Naive thymus-derived CD4-positive, alpha-beta T cell (primary cell): Measurements from ENCODE around the gene ECHDC1. TPM values are rescaled to one million over a fixed set of nuclear protein-coding genes. Genes with fewer than 3 reads are reported as not detected.

Experiments used
- ATAC-seq: fragments of 150-1000 bp; cut with Tn5 transposase; 2 replicates; pipeline ENCODE4 v1.10.0; 2021; ENCODE audit warnings: mild to moderate bottlenecking, moderate library complexity
- CTCF ChIA-PET: fragments of 350-600 bp; sonication (Branson Sonifier 250); formaldehyde crosslinking; loops from one replicate; lab custom pipeline; 2021; ENCODE audit warnings: antibody characterized with exemption; lab: Charles Lee
- POLR2A ChIA-PET: fragments of 350-600 bp; sonication (Branson Sonifier 250); formaldehyde crosslinking; loops from one replicate; lab custom pipeline; 2021; ENCODE audit warnings: antibody characterized with exemption, inconsistent platforms; lab: Charles Lee
- DNase-seq, 9 donors: peaks; one replicate each; pipeline versions ENCODE4 v3.0.0 to v3.0.0-alpha.2; 2020 to 2022; ENCODE audit warnings: mixed read lengths in 1 of 9
- H3K27ac ChIP-seq: one replicate; pipeline ENCODE4 v1.7.0; 2013; ENCODE audit warnings: mild to moderate bottlenecking, low read depth, low read length, moderate library complexity
- H3K27me3 ChIP-seq, 2 donors: one replicate each; pipeline ENCODE4 v1.7.0; 2013; ENCODE audit warnings: low read length in 2 of 2, mild to moderate bottlenecking in 2 of 2, moderate library complexity in 2 of 2; ENCODE audit not compliant: control insufficient read depth in 2 of 2, insufficient read depth in 2 of 2
- H3K36me3 ChIP-seq, 3 experiments: 1 replicate in 2 of 3; 2 replicates in 1 of 3; pipeline ENCODE4 v1.7.0; 2013; ENCODE audit warnings: low read length in 3 of 3, mild to moderate bottlenecking in 3 of 3, moderate library complexity in 1 of 3; ENCODE audit not compliant: insufficient read depth in 3 of 3, control insufficient read depth in 2 of 3
- H3K4me1 ChIP-seq, 2 donors: one replicate each; pipeline ENCODE4 v1.7.0; 2013; ENCODE audit warnings: low read length in 2 of 2, mild to moderate bottlenecking in 2 of 2, moderate library complexity in 1 of 2; ENCODE audit not compliant: control insufficient read depth in 2 of 2, insufficient read depth in 2 of 2
- H3K4me3 ChIP-seq: 2 replicates; pipeline ENCODE4 v1.7.0; 2013; ENCODE audit warnings: mild to moderate bottlenecking, low read length
- H3K9me3 ChIP-seq, 3 experiments: 1 replicate in 2 of 3; 2 replicates in 1 of 3; pipeline ENCODE4 v1.7.0; 2013; ENCODE audit warnings: low read length in 3 of 3; ENCODE audit not compliant: control insufficient read depth in 2 of 3
- H3K27ac Mint-ChIP-seq, 9 donors: one replicate each; pipeline ENCODE4 v1.8.0; 2020 to 2022; ENCODE audit warnings: mixed read lengths in 9 of 9, mild to moderate bottlenecking in 8 of 9, moderate library complexity in 5 of 9, inconsistent platforms in 2 of 9
- H3K27me3 Mint-ChIP-seq, 5 donors: one replicate each; pipeline ENCODE4 v1.8.0; 2021 to 2022; ENCODE audit warnings: mixed read lengths in 5 of 5, mild to moderate bottlenecking in 1 of 5
- H3K36me3 Mint-ChIP-seq, 5 donors: one replicate each; pipeline ENCODE4 v1.8.0; 2020 to 2022; ENCODE audit warnings: mixed read lengths in 5 of 5, mild to moderate bottlenecking in 3 of 5, inconsistent platforms in 1 of 5
- H3K4me1 Mint-ChIP-seq, 7 donors: one replicate each; pipeline ENCODE4 v1.8.0; 2020 to 2022; ENCODE audit warnings: mixed read lengths in 7 of 7, mild to moderate bottlenecking in 3 of 7, inconsistent platforms in 1 of 7
- H3K4me3 Mint-ChIP-seq, 10 donors: one replicate each; pipeline ENCODE4 v1.8.0; 2020 to 2022; ENCODE audit warnings: mild to moderate bottlenecking in 10 of 10, mixed read lengths in 10 of 10, moderate library complexity in 6 of 10, inconsistent platforms in 2 of 10
- H3K9me3 Mint-ChIP-seq, 11 donors: one replicate each; pipeline ENCODE4 v1.8.0; 2020 to 2022; ENCODE audit warnings: mixed read lengths in 11 of 11, mild to moderate bottlenecking in 4 of 11, inconsistent platforms in 1 of 11, moderate library complexity in 1 of 11
- intact Hi-C, 2 donors: fragments of 100-400 bp; cut with micrococcal nuclease; formaldehyde crosslinking; loops; one replicate each; pipeline ENCODE4 v1.15.1; 2023
- polyA plus RNA-seq, 2 donors: library from polyadenylated mRNA; unstranded; fragments of 300-500 nt; fragmentation: Illumina TruSeq; gene quantifications; one replicate each; pipeline ENCODE4 v1.2.3, GENCODE V29; 2021
- total RNA-seq, 6 experiments: library from RNA in 5 of 6; stranded (reverse) in 5 of 6; gene quantifications; 1 replicate in 5 of 6; 2 replicates in 1 of 6; pipeline ENCODE4 v1.2.3 and lab custom pipeline; 2021 to 2026

Gene ECHDC1
- total and polyA plus RNA-seq, 7 experiments from 2014 or later, result 18.1 to 77.0 (median 40.3) TPM

DNA sequence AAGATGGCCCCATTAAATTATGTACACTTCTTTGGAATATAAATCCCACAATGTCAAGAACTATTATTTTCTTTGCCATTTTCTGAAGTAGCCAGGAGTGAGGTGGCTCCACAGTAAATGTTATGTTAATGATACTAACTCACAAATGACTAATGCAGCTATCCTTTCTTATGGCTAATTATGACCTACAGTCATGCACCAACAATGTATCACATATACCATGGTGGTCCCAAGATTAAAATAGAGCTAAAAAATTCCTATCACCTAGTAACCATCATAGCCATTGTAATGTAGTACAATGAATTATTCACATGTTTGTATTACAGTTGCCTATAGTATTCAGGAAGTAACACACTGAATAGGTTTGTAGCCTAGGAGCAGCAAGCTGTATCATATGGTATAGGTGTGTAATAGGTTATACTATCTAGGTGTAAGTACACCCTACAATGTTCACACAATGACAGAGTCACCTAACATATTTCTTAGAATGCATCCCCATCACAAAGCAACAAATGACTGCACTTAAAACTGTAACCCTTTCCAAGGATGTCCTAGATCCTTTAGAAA, 15.3 kb downstream of the ECHDC1 start:
- no peak overlapping the region for H3K4me3 ChIP-seq
- H3K9me3 ChIP-seq, result no peaks in the 10 kb centered on the region
- Mint-ChIP-seq H3K27ac (no peak overlapping the region), H3K9me3 (peaks cover 0 to 3% (median 0%) of the 10 kb centered on the region in 11 donors), H3K36me3 (peaks cover 4 to 38% (median 18%) of the 10 kb centered on the region in 5 donors), H3K4me1 (peaks cover 6 to 22% (median 13%) of the 10 kb centered on the region in 7 donors), H3K27me3 (no peaks in the 10 kb centered on the region), H3K4me3 (no peak overlapping the region)
- no peak overlapping the region for H3K27ac ChIP-seq
- H3K36me3 ChIP-seq, result peaks cover 5 to 14% (median 6%) of the 10 kb centered on the region in 3 experiments
- ChIA-PET CTCF (no interaction called here), POLR2A (no interaction called here)
- no peaks in the 10 kb centered on the region for H3K4me1 ChIP-seq
- intact Hi-C loops, result no loop called here
- ATAC-seq, result no peak
- H3K27me3 ChIP-seq, result no peaks in the 10 kb centered on the region
- no peak for DNase-seq

DNA sequence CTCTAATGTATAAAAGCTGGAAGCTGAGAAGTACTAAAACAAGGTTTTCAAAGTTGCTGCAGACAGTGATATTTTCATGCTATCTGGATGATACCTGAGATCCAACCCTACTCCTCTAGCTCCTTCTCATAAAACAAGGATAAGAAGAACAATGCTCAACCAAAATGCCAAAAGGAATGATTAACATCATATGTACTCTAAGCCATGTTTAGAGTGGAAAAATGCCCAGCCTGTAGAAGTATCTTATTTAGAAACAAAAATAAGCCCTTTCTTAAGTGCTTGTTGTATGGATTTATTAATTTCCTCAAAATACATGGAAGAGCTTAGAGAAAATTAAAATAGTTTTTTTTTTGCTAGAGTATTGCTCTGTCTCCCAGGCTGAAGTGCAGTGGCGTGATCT, 23.7 kb downstream of the ECHDC1 start:
- Mint-ChIP-seq H3K27me3 (no peaks in the 10 kb centered on the region), H3K27ac (peak overlapping the region in 3 of 9 donors; percentile 7 to 36 (median 26)), H3K36me3 (peaks cover 0 to 35% (median 7%) of the 10 kb centered on the region in 5 donors), H3K4me3 (no peak overlapping the region), H3K4me1 (peaks cover 0 to 40% (median 29%) of the 10 kb centered on the region in 7 donors), H3K9me3 (peaks cover 0 to 3% (median 0%) of the 10 kb centered on the region in 11 donors)
- Histone ChIP-seq H3K4me1 (no peaks in the 10 kb centered on the region), H3K27ac (no peak overlapping the region), H3K9me3 (no peaks in the 10 kb centered on the region), H3K27me3 (no peaks in the 10 kb centered on the region), H3K36me3 (no peaks in the 10 kb centered on the region), H3K4me3 (no peak overlapping the region)
- DNase-seq (no peak), ATAC-seq (no peak)
- ChIA-PET POLR2A (interaction anchor here (1.3 kb wide), 1 partner anchor 22 kb away, joined by 3 read pairs; no protein-coding TSS in a partner anchor), CTCF (no interaction called here)
- intact Hi-C loops, result no loop called here

DNA sequence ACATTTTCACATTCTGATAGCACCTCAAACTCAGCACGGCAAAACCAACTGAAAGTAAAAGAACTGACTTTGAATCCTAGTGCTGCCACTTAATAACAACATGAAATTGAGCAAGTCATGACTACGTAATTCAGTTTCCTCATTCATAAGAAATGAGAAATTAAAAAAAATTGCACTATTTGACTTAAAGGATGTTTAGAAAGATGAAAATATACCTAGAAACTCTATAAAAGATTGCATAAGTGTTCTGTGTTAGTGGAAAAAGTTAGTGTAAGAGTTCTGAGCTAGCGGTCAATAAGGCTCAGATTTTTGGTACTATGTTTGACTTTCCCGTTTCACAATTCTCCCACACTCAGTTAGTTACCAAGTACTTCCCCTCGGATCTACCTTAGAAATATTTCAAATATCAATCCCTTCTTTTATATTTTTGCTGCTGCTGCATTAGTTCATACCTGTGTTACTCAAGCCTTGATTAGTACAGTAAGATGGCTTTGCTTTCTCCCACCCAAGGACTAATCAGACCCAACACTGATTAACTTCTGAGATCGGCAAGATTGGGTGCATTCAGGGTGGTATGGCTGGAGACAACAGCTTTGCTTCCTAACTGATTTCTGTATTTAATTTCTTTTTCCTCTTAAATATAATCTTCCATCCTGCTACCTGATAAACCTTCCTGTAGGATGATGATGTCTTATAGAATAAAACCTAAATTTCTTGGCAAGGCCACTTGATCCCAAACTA, 25.9 kb downstream of the ECHDC1 start:
- CTCF ChIA-PET, result no interaction called here
- H3K4me1 Mint-ChIP-seq, result peaks cover 0 to 45% (median 30%) of the 10 kb centered on the region in 7 donors
- no peaks in the 10 kb centered on the region for H3K9me3 Mint-ChIP-seq
- peak overlapping the region in 3 of 9 donors; percentile 35 to 53 (median 43) for H3K27ac Mint-ChIP-seq
- no peak overlapping the region for H3K27ac ChIP-seq
- no peaks in the 10 kb centered on the region for H3K4me1 ChIP-seq
- no peak overlapping the region for H3K4me3 Mint-ChIP-seq
- ATAC-seq (no peak), DNase-seq (no peak)
- H3K36me3 ChIP-seq, result peaks cover 0 to 5% (median 5%) of the 10 kb centered on the region in 3 experiments
- POLR2A ChIA-PET, result no interaction called here
- H3K9me3 ChIP-seq, result no peaks in the 10 kb centered on the region
- no peaks in the 10 kb centered on the region for H3K27me3 ChIP-seq
- H3K4me3 ChIP-seq, result no peak overlapping the region
- H3K27me3 Mint-ChIP-seq, result no peaks in the 10 kb centered on the region
- peaks cover 0 to 34% (median 8%) of the 10 kb centered on the region in 5 donors for H3K36me3 Mint-ChIP-seq
- intact Hi-C loops, result no loop called here

DNA sequence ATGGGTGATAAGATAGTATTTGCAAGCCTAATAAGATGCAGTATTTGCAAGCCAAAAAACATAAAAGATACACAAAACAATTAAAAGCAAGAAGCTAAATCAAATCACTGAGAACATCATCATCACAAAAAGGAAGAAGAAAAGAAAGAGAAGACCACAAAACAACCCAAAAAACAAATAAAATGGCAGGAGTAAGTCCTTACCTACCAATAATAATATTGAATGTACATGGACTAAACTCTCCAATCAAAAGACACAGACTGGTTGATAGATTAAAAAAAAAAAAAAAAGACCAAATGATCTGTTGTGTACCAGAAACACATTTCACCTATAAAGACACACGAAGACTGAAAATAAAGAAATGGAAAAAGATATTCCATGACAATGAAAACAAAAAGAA, 37.7 kb downstream of the ECHDC1 start:
- no peak overlapping the region for H3K4me3 ChIP-seq
- H3K4me1 ChIP-seq, result no peaks in the 10 kb centered on the region
- intact Hi-C loops, result no loop called here
- ChIA-PET CTCF (interaction anchor here (0.7 to 5.6 kb wide), 3 partner anchors 114 to 1223 kb away, joined by 3 to 23 read pairs (median 12); no protein-coding TSS in a partner anchor), POLR2A (no interaction called here)
- no peak overlapping the region for H3K4me3 Mint-ChIP-seq
- ATAC-seq, result no peak
- no peaks in the 10 kb centered on the region for H3K36me3 ChIP-seq
- H3K4me1 Mint-ChIP-seq, result peaks cover 17 to 79% (median 69%) of the 10 kb centered on the region in 7 donors
- H3K27ac Mint-ChIP-seq, result peak overlapping the region in 3 of 9 donors; percentile 22 to 63 (median 44)
- no peaks in the 10 kb centered on the region for H3K27me3 ChIP-seq
- no peaks in the 10 kb centered on the region for H3K9me3 ChIP-seq
- H3K27me3 Mint-ChIP-seq, result no peaks in the 10 kb centered on the region
- peaks cover 0 to 18% (median 7%) of the 10 kb centered on the region in 11 donors for H3K9me3 Mint-ChIP-seq
- peaks cover 14 to 50% (median 44%) of the 10 kb centered on the region in 5 donors for H3K36me3 Mint-ChIP-seq
- H3K27ac ChIP-seq, result no peak overlapping the region
- no peak for DNase-seq

DNA sequence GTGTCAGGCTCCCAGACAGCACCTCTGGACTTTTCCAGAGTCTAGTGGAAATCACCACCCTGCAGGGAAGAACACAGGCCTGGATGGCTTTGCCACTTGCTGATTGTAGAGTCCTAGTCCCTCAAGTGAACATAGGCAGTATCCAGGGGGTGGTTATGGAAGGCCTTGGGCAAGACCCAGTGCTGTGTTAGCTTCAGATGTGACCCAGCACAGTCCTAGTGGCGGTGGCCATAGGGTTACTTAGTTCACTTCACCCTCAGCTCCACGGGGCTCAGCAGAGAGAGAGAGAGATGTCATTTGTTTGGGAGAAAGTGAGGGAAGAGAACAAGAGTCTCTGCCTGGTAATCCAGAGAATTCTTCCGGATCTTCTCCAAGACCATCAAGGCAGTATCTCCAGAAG, 39.5 kb downstream of the ECHDC1 start:
- H3K36me3 Mint-ChIP-seq, result peaks cover 10 to 34% (median 32%) of the 10 kb centered on the region in 5 donors
- no peak for DNase-seq
- ChIA-PET POLR2A (interaction anchor here (1.3 kb wide), 1 partner anchor 12 kb away, joined by 3 read pairs; no protein-coding TSS in a partner anchor), CTCF (interaction anchor here (0.5 to 5.6 kb wide), 6 partner anchors 12 to 245 kb away, joined by 3 to 23 read pairs (median 6); partner anchors contain the start of gene RNF146)
- H3K27me3 Mint-ChIP-seq, result no peaks in the 10 kb centered on the region
- no peaks in the 10 kb centered on the region for H3K27me3 ChIP-seq
- no peaks in the 10 kb centered on the region for H3K9me3 ChIP-seq
- no peak overlapping the region for H3K4me3 Mint-ChIP-seq
- peaks cover 0 to 10% (median 7%) of the 10 kb centered on the region in 11 donors for H3K9me3 Mint-ChIP-seq
- H3K27ac Mint-ChIP-seq, result peak overlapping the region in 4 of 9 donors; percentile 56 to 63 (median 60)
- no peaks in the 10 kb centered on the region for H3K4me1 ChIP-seq
- intact Hi-C loops, result loop anchor here (1.0 to 5.0 kb wide), 5 partner anchors 39 to 1428 kb away; partner anchors contain the start of genes ECHDC1 (in 2 of the 2) and MTCL3 (in 1 of the 2)
- peaks cover 10 to 68% (median 57%) of the 10 kb centered on the region in 7 donors for H3K4me1 Mint-ChIP-seq
- H3K4me3 ChIP-seq, result no peak overlapping the region
- peaks cover 0 to 3% (median 0%) of the 10 kb centered on the region in 3 experiments for H3K36me3 ChIP-seq
- peak; percentile 31 for ATAC-seq
- H3K27ac ChIP-seq, result no peak overlapping the region
